NT2/D1 (cell line): ENCODE measurements around the gene SPACA5.

ENCODE experiments used
- SUZ12 ChIP-seq: IDR thresholded peaks from 2 replicates; pipeline ENCODE4 v1.6.1; 2011; ENCODE audit not compliant: insufficient read length, insufficient read depth; ENCODE audit errors: extremely low read depth
- YY1 ChIP-seq: IDR thresholded peaks from 2 replicates; pipeline ENCODE4 v1.6.1; 2011; ENCODE audit not compliant: insufficient read length, insufficient read depth
- ZNF274 ChIP-seq: IDR thresholded peaks from 2 replicates; pipeline ENCODE4 v1.6.1; 2011; ENCODE audit warnings: mild to moderate bottlenecking, low read depth, low read length

DNA sequence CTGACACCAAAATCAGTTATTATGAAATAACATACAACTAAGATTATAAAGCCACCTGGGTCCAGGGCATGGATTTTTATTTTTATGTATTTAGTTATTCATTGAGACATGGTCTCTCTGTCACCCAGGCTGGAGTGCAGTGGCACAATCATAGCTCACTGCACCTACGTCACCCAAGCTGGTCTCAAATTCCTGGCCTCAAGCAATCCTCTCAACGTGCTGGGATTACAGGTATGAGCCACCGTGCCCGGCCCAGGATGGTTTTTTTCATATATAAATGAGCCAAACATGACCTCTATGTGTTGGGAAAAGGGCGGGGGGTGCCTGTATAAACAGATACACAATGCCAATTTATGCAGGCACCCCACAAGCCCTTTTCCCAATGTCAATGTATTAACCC, 40.1 kb downstream of the SPACA5 start:
- TF ChIP-seq SUZ12 (no peak), YY1 (no peak), ZNF274 (no peak)
